ENCODE data around the gene UBL4A.

Gene UBL4A

DNA sequence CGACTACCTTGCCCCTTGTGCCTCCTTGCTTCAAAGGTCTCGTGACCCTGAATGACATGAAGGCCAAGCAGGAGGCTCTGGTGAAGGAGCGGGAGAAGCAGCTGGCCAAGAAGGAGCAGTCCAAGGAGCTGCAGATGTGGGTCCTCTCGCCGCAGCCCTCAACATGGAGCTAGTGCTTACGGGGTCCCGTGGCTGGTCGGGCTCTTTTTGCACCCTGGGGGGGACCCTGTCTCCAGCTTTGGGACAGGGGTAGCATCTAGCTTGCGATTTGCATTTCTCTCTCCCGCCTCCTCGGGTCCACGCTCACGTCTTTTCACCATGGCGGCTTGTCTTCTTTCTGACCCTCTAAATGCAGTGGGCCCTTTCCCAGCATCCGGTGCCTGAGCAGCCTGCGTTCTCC is 40.6 kb downstream of the UBL4A start:
- no peak overlapping the region for H3K27ac Mint-ChIP-seq
- H3K9me3 Mint-ChIP-seq = no peaks in the 10 kb centered on the region
- H3K27me3 Mint-ChIP-seq = no peaks in the 10 kb centered on the region
- H3K4me1 Mint-ChIP-seq (ENCODE audit: low read depth) = peaks cover 7% of the 10 kb centered on the region
- H3K36me3 Mint-ChIP-seq (ENCODE audit: low read depth) = peaks cover 4% of the 10 kb centered on the region
- no peak overlapping the region for H3K4me3 Mint-ChIP-seq

DNA sequence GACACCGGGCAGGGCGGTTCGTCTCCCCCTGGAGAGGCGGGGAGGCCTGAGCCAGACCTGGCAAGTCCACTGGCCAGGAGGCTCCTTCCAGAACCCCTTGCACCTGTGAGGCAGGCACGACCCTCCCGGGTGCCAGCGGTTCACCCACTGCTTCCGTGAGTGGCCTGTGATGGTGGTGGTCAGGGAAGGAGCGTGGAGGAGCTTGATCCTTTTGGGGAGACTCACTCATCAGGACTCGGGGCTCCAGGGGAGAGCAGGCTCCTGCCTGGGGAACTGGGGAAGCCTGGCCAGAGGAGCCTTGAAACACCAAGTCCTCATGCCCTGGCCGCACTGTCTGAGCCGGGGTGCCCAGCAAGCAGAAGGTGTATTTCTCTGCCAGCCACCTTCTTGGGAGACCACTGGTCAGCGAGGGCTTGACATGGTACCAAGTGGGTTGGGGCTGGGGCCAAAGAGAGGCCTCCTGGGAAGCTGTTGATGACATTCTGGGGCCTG is 41.6 kb downstream of the UBL4A start:
- H3K27me3 Mint-ChIP-seq = no peaks in the 10 kb centered on the region
- peaks cover 4% of the 10 kb centered on the region for H3K36me3 Mint-ChIP-seq (ENCODE audit: low read depth)
- peaks cover 7% of the 10 kb centered on the region for H3K4me1 Mint-ChIP-seq (ENCODE audit: low read depth)
- peak overlapping the region; percentile 69 for H3K4me3 Mint-ChIP-seq
- no peaks in the 10 kb centered on the region for H3K9me3 Mint-ChIP-seq
- no peak overlapping the region for H3K27ac Mint-ChIP-seq

DNA sequence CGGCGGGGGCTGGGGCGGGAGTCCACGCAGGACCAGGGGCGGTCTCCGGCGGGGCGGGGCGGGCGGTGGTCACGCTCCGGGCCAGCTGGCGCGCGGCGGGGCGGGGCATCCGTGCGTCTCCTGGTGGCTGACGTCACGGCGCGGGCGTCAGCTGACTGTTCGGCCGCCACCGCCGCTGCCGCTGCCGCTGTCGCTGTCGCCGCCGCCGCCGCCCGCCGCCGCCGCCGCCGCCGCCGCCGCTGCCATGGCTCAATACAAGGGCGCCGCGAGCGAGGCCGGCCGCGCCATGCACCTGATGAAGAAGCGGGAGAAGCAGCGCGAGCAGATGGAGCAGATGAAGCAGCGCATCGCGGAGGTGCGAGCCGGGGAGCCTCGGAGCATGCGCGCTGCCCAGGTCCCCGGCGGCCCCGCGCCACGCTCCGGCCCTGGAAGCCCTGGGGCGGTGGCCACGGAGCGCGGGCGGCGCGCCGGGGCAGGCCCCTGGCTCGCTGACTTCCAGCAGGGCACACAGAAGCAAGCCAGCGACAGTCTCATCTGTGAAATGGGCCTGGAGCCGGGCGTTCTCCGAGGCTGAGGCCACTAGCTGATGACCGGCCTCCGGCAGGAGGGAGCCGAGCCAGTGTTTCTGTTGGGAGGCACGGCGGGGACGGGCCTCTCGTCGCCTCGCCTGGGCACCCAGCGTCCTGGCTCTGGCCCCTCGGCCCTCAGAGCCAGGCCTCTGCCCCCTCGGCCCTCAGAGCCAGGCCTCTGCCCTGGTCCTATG is 42.2 kb downstream of the UBL4A start, which contains the start of gene FAM50A:
FAM50A (plus strand) TSS at position 150 of the 763 bp plus-strand sequence; CDS start at position 245, 95 bp downstream.
- H3K36me3 Mint-ChIP-seq (ENCODE audit: low read depth) = peaks cover 4% of the 10 kb centered on the region
- H3K4me1 Mint-ChIP-seq (ENCODE audit: low read depth) = peaks cover 7% of the 10 kb centered on the region
- no peak within 1 kb of the TSS for H3K27ac Mint-ChIP-seq
- H3K9me3 Mint-ChIP-seq = no peaks in the 10 kb centered on the region
- H3K27me3 Mint-ChIP-seq = no peaks in the 10 kb centered on the region
- peak within 1 kb of the TSS; percentile 71 for H3K4me3 Mint-ChIP-seq

DNA sequence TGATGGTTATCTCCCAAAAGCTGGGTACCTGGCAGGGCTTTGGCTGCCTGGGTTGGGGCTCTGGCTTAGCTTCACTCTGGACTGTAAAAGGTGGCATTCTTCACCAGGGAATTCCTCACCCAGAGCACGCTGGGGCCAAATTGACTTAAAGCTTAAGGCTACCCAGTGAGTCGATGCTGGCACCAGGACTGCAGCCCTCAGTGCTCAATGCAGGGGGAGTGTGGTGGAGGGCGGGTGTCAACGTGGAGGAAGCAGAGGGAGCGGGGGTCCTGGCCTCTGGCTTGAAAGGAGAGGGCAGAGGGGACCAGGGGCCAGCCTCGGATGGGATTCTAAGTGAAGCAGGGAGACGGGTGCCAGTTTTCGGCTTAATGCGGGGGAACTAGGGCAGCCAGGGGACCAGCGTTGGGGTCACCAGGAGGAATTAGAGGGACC is 42.9 kb downstream of the UBL4A start:
- Mint-ChIP-seq H3K36me3 (ENCODE audit: low read depth) (peaks cover 7% of the 10 kb centered on the region), H3K9me3 (no peaks in the 10 kb centered on the region), H3K4me3 (peak overlapping the region; percentile 71), H3K27ac (no peak overlapping the region), H3K4me1 (ENCODE audit: low read depth) (peaks cover 10% of the 10 kb centered on the region), H3K27me3 (no peaks in the 10 kb centered on the region)

DNA sequence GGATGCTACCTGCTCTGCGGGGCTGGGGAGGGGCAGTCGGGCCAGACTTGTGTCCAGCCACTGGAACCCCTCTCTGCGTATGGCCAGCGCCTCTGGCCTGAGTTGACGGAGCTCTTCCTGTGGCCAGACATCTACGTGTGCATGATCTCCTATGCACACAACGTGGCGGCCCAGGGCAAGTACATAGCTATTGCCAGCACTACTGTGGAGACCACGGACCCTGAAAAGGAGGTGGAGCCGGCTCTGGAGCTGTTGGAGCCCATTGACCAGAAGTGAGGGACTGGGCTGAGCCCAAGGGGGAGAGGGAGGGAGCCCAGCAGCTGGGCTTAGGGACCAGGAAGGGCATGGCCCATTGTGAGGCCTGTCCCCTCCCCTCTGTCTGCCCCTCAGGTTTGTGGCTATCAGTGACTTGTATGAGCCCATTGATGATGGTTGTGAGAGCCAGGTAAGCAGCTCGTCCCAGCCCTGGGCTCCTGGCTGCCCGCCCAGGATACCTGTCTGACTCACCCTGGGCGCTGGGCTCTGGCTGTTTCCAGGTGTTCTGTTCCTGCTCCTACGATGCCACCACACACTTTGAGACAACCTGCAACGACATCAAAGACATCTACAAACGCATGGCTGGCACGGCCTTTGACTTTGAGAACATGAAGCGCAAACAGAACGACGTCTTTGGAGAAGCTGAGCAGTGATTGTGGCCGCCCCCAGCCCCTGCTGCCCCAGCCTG is 44.3 kb downstream of the UBL4A start:
- H3K27me3 Mint-ChIP-seq = no peaks in the 10 kb centered on the region
- H3K4me1 Mint-ChIP-seq (ENCODE audit: low read depth) = peaks cover 19% of the 10 kb centered on the region
- no peak overlapping the region for H3K27ac Mint-ChIP-seq
- H3K4me3 Mint-ChIP-seq = no peak overlapping the region
- no peaks in the 10 kb centered on the region for H3K9me3 Mint-ChIP-seq
- H3K36me3 Mint-ChIP-seq (ENCODE audit: low read depth) = peaks cover 6% of the 10 kb centered on the region

DNA sequence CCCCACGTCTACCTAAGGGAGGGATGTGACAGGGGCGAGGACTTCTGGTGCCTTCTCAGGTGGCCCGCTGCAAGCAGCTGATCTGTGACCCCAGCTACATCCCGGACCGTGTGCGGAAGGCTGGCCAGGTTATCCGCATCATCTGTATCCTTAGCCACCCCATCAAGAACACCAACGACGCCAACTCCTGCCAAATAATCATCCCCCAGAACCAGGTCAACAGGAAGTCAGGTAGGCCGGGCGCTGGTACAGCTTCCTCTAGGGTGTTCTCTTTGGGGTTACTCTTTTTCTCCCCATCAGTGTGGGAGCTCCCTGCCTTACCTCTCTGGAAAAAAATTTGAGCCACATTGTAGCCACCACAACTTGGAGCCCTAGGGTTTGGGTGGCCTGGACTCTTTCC is 44.9 kb downstream of the UBL4A start:
- Mint-ChIP-seq H3K4me3 (no peak overlapping the region), H3K4me1 (ENCODE audit: low read depth) (peaks cover 19% of the 10 kb centered on the region), H3K9me3 (no peaks in the 10 kb centered on the region), H3K27me3 (no peaks in the 10 kb centered on the region), H3K36me3 (ENCODE audit: low read depth) (peaks cover 3% of the 10 kb centered on the region), H3K27ac (no peak overlapping the region)

DNA sequence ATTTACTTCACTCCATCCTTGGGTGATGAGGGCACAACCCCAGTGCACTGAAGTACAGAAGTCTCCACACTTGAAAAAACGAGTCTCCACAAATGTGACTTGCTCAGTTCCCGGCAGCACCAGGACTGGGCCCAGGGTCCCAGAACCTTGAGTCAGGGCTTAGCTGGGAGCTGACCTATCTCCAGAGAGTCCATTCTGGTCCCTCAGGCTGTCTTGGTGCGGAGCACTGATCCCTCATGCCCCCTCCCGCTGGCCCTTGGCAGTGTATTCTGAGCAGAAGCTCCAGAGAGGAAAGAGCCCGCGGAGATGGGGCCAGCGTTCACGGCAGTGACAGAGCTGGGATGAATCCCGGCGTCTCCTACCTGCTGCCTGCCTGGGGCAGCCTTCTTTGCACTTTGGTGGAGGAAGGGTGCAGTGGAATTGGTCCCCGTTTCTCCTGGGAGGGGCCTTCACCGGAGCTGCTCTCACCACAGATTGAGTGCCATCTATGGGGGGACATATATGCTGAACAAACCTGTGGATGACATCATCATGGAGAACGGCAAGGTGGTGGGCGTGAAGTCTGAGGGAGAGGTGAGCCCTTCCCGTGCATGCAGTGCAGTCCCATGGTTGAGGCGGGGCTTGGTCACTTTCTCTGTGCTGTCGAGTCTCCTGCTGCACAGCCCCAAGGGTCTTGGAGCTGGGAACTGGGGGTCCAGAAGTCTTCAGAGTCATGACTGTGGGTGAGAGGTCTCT is 45.6 kb downstream of the UBL4A start:
- H3K36me3 Mint-ChIP-seq (ENCODE audit: low read depth) = peaks cover 9% of the 10 kb centered on the region

DNA sequence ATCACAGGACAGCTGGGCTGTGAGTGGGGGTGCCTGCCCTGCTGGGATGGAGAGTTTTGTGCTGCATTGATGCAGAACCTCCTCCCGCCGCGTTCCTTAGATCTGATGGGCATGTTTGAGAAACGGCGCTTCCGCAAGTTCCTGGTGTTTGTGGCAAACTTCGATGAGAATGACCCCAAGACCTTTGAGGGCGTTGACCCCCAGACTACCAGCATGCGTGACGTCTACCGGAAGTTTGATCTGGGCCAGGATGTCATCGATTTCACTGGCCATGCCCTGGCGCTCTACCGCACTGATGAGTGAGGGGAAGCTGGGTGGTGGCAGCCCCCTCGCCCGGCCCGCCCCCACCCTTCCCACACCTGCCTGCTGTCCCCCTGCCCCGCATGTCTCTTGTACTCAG is 46.6 kb downstream of the UBL4A start:
- H3K27ac Mint-ChIP-seq = no peak overlapping the region
- no peak overlapping the region for H3K4me3 Mint-ChIP-seq
- peaks cover 24% of the 10 kb centered on the region for H3K4me1 Mint-ChIP-seq (ENCODE audit: low read depth)
- no peaks in the 10 kb centered on the region for H3K9me3 Mint-ChIP-seq
- peaks cover 14% of the 10 kb centered on the region for H3K36me3 Mint-ChIP-seq (ENCODE audit: low read depth)
- H3K27me3 Mint-ChIP-seq = no peaks in the 10 kb centered on the region

More for the DNA sequence above, 45.6 kb downstream of the UBL4A start:
- Mint-ChIP-seq H3K4me1 (ENCODE audit: low read depth) (peaks cover 24% of the 10 kb centered on the region), H3K4me3 (no peak overlapping the region), H3K27me3 (no peaks in the 10 kb centered on the region), H3K27ac (no peak overlapping the region), H3K9me3 (no peaks in the 10 kb centered on the region)

DNA sequence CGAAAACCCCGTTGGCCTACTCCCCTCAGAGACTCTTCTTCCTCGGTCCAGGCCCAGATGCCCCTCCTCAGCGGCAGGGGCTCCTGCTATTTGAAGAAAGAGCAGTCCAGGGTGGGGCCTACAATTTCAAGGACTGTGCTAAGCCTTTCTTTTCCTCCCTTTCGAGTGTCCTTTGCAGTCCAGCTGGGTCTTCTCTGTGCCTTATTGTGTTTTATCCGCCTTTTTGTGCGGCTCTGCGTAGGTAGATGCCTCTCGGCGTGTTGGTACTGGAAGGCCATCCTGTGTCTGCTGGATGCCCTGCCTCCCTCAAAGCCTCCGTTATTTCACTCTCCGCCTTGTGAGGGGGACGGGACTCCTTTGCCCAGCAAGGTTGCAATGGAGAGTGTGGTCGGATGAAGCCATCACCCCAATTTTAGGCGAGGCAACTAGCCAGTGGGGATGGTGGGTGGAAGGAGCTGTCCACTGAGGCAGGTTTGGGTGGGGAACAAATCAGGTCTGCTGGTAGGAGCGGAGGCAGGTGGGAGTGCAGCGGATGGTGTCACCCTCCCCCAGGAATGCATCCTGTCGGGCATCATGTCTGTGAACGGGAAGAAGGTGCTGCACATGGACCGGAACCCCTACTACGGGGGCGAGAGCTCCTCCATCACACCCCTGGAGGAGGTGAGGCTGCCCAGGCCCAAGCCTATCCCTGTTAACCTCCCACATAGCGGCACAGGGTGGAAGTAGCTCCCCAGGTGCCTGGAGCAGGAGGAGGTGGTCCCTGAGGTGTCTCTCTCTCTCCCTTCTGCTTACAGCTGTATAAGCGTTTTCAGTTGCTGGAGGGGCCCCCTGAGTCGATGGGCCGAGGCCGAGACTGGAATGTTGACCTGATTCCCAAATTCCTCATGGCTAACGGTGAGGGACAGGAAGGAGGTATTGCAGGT is 48.2 kb downstream of the UBL4A start:
- Mint-ChIP-seq H3K36me3 (ENCODE audit: low read depth) (peaks cover 14% of the 10 kb centered on the region), H3K27ac (peak overlapping the region; percentile 82), H3K4me1 (ENCODE audit: low read depth) (peaks cover 20% of the 10 kb centered on the region)

DNA sequence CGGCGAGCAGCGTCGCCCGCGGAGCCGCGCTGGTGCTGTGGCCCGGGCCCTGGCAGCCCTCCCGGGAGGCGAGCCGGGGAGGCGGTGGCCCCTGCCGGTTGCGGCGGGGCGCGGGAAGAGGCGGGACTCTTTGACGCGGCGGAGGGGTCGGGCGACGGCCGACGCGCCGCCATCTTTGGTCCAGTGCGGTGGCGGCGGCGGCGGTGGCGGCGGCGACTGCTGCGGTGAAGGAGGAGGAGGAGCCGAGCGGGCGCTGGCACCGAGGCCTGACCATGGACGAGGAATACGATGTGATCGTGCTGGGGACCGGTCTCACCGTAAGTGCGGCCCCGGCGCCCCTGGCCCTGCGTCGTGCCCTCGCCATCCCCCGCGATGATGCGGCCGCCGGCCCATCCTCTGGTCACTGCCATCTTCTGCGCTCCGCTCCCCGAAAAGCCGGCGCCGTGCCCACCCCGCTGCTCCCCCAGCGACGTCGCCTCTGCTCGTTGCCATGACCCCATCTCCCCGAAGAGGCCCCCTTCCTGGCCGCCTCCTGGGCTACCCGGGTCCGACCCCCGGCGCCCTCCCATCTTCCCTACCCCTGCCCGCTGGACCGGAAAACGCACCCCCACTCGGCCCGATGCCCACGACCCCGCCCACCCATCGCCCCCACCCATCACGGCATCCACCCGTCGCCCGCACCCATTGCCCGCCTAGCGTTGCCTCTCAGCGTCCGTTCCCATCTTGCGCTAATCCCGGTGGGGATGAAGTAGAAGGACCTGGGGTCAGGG is 49.2 kb downstream of the UBL4A start, which contains the start of gene GDI1:
GDI1 (plus strand) TSS at position 172 of the 770 bp plus-strand sequence; CDS start at position 273, 101 bp downstream.
- H3K4me3 Mint-ChIP-seq = peak within 1 kb of the TSS; percentile 85
- H3K9me3 Mint-ChIP-seq = no peaks in the 10 kb centered on the region
- peaks cover 14% of the 10 kb centered on the region for H3K36me3 Mint-ChIP-seq (ENCODE audit: low read depth)
- peaks cover 20% of the 10 kb centered on the region for H3K4me1 Mint-ChIP-seq (ENCODE audit: low read depth)
- no peaks in the 10 kb centered on the region for H3K27me3 Mint-ChIP-seq
- H3K27ac Mint-ChIP-seq = peak within 1 kb of the TSS; percentile 85

More for the DNA sequence above, 48.2 kb downstream of the UBL4A start:
- Mint-ChIP-seq H3K9me3 (no peaks in the 10 kb centered on the region), H3K27me3 (no peaks in the 10 kb centered on the region), H3K4me3 (peak overlapping the region; percentile 85)

DNA sequence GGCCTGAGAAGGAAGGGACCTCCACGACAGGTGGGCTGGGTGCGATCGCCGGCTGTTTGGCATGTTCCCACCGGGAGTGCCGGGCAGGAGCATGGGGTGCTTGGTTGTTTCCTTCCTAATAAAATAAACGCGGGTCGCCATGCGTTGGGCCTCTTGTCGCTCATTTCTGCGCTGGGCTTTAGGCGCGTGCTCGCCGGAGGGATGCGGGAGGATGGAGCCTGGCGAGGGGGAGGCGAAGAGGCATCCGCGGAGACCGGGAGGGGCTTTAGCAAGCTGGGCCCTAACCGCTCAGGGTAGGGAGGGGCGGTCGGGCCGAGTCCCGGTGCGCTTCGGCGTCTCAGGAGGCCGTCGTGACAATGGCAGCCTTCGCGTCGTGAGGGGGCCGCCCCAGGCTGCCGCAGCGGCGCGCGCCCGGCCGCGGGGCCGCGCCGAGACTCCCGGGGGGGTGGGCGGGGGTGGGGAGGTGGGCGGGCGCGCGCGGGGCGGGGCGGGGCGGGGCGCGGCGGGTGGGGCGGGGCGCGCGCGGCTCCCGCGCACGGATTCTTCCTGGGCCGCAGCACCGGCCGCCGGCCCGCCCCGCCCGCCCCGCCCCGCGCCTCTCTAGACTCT is 49.9 kb downstream of the UBL4A start:
- peaks cover 14% of the 10 kb centered on the region for H3K36me3 Mint-ChIP-seq (ENCODE audit: low read depth)
- no peaks in the 10 kb centered on the region for H3K27me3 Mint-ChIP-seq
- peaks cover 20% of the 10 kb centered on the region for H3K4me1 Mint-ChIP-seq (ENCODE audit: low read depth)
- peak overlapping the region; percentile 85 for H3K27ac Mint-ChIP-seq
- H3K9me3 Mint-ChIP-seq = no peaks in the 10 kb centered on the region
- peak overlapping the region; percentile 70 for H3K4me3 Mint-ChIP-seq

DNA sequence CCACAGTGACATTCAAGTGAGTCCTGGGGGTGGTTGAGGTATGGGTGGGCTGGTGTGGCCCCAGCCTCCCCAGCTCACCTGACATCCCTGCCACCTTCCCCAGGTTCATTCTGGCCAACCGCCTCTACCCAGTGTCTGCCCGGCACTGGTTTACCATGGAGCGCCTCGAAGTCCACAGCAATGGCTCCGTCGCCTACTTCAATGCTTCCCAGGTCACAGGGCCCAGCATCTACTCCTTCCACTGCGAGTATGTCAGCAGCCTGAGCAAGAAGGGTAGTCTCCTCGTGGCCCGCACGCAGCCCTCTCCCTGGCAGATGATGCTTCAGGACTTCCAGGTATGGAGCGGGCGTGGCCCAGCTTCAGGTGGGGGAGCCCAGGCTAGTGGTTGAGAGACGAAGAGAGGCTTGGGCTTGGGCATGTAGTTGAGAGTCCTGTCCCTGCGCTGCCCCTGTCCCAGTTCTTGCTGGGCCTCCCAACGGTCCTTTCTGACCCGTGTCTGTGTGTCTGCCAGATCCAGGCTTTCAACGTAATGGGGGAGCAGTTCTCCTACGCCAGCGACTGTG is 51.2 kb downstream of the UBL4A start:
- Mint-ChIP-seq H3K9me3 (no peaks in the 10 kb centered on the region), H3K27me3 (no peaks in the 10 kb centered on the region), H3K4me1 (ENCODE audit: low read depth) (peaks cover 24% of the 10 kb centered on the region), H3K4me3 (no peak overlapping the region), H3K36me3 (ENCODE audit: low read depth) (peaks cover 14% of the 10 kb centered on the region), H3K27ac (no peak overlapping the region)

Data from stimulated activated naive CD8-positive, alpha-beta T cell treated with anti-CD3 and anti-CD28 coated beads, Interleukin-15, Interleukin-2, amounts not matched to agents 100 ng/mL and 50 ng/mL, for 24 hours (primary cell).